HepG2 (cell line): ENCODE results near the gene ULK4. TPM values are rescaled to one million over a fixed set of nuclear protein-coding genes. Genes with fewer than 3 reads are reported as not detected.

Experiments used
- DNMT1 ChIP-seq: sonication (generic); formaldehyde crosslinking; IDR thresholded peaks from 2 replicates; pipeline ENCODE4 v1.5.1; 2020; ENCODE audit warnings: mild to moderate bottlenecking, missing genetic modification reagents
- HBP1 ChIP-seq: IDR thresholded peaks from 2 replicates; pipeline ENCODE4 v1.6.1; 2016; ENCODE audit warnings: low read depth, control low read depth
- KDM1A ChIP-seq: IDR thresholded peaks from 2 replicates; pipeline ENCODE4 v1.6.1; 2016; ENCODE audit warnings: missing compliant biosample characterization
- ZNF343 ChIP-seq: sonication (generic); formaldehyde crosslinking; IDR thresholded peaks from 2 replicates; pipeline ENCODE4 v1.4.0; 2020; ENCODE audit warnings: mild to moderate bottlenecking, missing genetic modification reagents
- polyA plus RNA-seq, 8 experiments: library from polyadenylated mRNA; depleted of rRNA in 3 of 8; stranded (reverse) in 7 of 8; unstranded in 1 of 8; fragments of >200 nt; fragmentation: Illumina TruSeq in 4 of 8; extraction: Trizol in 4 of 8; gene quantifications; 2 replicates each; pipeline versions ENCODE4 v1.2.1 to v1.2.3, GENCODE V29; 2011 to 2016; ENCODE audit warnings: low read depth in 4 of 8, missing spikeins in 1 of 8, mixed read lengths in 1 of 8; ENCODE audit not compliant: insufficient read depth in 1 of 8
- total RNA-seq, 5 experiments: library from RNA; depleted of rRNA; stranded (reverse); fragments of >200 nt; fragmentation: Illumina TruSeq; extraction: Trizol; gene quantifications; 2 replicates each; pipeline ENCODE4 v1.2.3, GENCODE V29; 2016; ENCODE audit warnings: low read depth in 1 of 5
- TF ChIP-seq, protein P1 (sequence below): sonication (generic); formaldehyde crosslinking; IDR thresholded peaks from one replicate; pipeline ENCODE4 v1.5.1; 2020; ENCODE audit warnings: mild to moderate bottlenecking, missing genetic modification reagents; ENCODE audit errors: not compliant biosample characterization

The ULK4 gene
- total and polyA plus RNA-seq, 2 of the 13 experiments (the other 11 are each of a cell fraction or from before 2014, with no cell fraction given), result 6.7 to 11.8 TPM

- TF ChIP-seq, protein P1, sequence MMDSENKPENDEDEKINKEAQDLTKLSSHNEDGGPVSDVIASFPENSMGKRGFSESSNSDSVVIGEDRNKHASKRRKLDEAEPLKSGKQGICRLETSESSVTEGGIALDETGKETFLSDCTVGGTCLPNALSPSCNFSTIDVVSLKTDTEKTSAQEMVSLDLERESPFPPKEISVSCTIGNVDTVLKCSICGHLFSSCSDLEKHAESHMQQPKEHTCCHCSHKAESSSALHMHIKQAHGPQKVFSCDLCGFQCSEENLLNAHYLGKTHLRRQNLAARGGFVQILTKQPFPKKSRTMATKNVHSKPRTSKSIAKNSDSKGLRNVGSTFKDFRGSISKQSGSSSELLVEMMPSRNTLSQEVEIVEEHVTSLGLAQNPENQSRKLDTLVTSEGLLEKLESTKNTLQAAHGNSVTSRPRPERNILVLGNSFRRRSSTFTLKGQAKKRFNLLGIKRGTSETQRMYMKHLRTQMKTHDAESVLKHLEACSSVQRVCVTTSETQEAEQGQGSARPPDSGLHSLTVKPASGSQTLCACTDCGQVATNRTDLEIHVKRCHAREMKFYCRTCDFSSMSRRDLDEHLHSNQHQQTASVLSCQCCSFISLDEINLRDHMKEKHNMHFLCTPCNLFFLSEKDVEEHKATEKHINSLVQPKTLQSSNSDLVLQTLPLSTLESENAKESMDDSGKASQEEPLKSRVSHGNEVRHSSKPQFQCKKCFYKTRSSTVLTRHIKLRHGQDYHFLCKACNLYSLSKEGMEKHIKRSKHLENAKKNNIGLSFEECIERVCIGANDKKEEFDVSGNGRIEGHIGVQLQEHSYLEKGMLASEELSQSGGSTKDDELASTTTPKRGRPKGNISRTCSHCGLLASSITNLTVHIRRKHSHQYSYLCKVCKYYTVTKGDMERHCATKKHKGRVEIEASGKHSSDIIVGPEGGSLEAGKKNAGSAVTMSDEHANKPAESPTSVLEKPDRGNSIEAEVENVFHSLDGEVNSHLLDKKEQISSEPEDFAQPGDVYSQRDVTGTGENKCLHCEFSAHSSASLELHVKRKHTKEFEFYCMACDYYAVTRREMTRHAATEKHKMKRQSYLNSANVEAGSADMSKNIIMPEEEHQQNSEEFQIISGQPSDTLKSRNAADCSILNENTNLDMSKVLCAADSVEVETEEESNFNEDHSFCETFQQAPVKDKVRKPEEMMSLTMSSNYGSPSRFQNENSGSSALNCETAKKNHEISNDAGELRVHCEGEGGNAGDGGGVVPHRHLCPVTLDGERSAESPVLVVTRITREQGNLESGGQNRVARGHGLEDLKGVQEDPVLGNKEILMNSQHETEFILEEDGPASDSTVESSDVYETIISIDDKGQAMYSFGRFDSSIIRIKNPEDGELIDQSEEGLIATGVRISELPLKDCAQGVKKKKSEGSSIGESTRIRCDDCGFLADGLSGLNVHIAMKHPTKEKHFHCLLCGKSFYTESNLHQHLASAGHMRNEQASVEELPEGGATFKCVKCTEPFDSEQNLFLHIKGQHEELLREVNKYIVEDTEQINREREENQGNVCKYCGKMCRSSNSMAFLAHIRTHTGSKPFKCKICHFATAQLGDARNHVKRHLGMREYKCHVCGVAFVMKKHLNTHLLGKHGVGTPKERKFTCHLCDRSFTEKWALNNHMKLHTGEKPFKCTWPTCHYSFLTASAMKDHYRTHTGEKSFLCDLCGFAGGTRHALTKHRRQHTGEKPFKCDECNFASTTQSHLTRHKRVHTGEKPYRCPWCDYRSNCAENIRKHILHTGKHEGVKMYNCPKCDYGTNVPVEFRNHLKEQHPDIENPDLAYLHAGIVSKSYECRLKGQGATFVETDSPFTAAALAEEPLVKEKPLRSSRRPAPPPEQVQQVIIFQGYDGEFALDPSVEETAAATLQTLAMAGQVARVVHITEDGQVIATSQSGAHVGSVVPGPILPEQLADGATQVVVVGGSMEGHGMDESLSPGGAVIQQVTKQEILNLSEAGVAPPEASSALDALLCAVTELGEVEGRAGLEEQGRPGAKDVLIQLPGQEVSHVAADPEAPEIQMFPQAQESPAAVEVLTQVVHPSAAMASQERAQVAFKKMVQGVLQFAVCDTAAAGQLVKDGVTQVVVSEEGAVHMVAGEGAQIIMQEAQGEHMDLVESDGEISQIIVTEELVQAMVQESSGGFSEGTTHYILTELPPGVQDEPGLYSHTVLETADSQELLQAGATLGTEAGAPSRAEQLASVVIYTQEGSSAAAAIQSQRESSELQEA, result no peak
- TF ChIP-seq DNMT1 (CRISPR knock-in tag) (no peak), HBP1 (CRISPR knock-in tag) (no peak), ZNF343 (CRISPR knock-in tag) (no peak), KDM1A (CRISPR knock-in tag) (no peak)
These were observed 43.5 kb upstream of the ULK4 start (continued) for GRCh38 chr3:42005401-42005800.
